Erythroblast (primary cell): ENCODE results near the gene MRPS14.

Experiments
- GATA1 ChIP-seq: IDR thresholded peaks from 2 replicates; pipeline ENCODE4 v1.6.1; 2011; ENCODE audit warnings: low read depth, mild to moderate bottlenecking, control low read depth, low read length, moderate library complexity
- POLR2A ChIP-seq: IDR thresholded peaks from 2 replicates; pipeline ENCODE4 v1.6.1; 2011; ENCODE audit warnings: mild to moderate bottlenecking, low read length

DNA sequence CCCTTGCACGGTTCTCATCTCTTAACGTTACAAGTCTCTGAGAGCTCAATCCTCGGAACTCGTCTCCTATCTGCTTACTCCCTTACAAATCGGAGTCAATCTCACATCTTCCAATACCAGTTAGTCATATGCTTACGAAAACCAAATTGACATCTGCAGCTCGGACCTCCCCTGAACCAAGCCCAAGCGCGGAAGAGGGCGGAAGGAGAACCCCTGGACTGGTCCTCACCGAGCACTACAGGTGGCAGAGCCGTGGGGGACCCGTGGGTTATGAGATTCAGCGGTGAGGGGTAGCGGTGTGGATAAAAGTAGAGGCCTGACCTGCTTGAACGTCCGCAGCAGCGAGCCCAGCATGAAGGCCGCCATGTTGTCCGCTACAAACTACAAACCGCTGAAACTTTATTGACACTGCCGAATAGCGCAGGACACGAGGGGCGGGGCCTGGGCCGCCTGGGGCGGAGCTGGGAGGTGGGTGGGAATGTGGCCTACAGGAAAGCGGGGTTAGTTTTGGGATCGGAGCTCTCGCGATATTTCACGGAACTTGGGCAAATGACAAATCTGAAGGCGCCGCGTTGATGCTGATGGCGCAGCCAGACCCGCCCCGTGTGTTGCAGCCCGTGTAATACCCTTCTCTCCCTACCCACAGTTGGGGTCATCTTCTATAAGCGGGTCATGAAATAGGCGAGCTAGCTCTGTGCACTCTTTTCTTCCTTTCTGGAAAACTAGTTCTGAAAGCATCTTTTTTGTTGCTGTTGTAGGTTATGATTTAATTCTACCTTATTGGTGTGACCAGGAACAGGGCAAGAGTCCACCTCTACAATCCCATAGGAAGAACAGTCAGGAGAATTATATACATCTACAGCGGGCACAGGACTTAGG lies at the start of gene MRPS14:
- peak; percentile 91 for TF ChIP-seq POLR2A
- no peak for TF ChIP-seq GATA1
